ENCODE results near the gene LOC128125822.
A peak's percentile ranks its signal among the peaks of the same experiment; 100 is the strongest.

Gene LOC128125822

DNA sequence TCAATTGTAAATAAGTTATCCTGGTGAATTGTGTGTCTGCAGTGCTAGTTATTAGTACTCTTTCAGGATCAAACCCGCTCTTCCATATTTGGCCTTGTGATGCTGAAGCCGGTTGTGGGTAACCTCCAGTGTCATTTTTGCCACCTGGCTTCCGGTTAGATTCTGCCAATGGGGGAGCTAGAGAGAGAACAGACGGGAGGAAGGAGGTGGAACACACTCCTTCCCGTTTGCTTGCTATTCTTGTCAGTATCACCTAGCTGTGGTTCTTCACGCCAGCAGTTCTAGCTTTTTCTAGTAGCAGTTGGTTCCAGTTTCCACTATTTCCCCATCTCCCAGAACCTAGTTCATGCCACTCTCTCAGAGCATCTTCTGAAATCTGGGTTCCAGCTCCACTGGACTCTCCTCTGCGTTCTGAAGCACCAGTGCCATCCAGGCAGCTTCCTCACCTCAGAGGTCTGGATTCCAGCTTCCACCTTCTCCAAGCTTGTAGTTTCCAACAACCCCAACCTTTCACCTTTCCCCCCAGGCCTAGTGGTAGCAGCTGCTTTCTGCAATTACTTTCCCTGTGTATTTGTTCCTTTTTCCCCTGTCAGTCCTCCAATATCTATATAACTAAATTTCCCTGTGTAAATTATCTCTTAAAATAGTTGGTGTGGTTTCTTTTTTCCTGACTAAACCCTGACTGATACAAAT, 46.9 kb upstream of the LOC128125822 start (continued):
- TF ChIP-seq, protein P1, sequence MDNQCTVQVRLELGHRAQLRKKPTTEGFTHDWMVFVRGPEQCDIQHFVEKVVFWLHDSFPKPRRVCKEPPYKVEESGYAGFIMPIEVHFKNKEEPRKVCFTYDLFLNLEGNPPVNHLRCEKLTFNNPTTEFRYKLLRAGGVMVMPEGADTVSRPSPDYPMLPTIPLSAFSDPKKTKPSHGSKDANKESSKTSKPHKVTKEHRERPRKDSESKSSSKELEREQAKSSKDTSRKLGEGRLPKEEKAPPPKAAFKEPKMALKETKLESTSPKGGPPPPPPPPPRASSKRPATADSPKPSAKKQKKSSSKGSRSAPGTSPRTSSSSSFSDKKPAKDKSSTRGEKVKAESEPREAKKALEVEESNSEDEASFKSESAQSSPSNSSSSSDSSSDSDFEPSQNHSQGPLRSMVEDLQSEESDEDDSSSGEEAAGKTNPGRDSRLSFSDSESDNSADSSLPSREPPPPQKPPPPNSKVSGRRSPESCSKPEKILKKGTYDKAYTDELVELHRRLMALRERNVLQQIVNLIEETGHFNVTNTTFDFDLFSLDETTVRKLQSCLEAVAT (IDR thresholded peaks at IDR 0.05): no peak
- TF ChIP-seq IKZF2 (IDR thresholded peaks at IDR 0.05) (no peak), ZNF217 (IDR thresholded peaks at IDR 0.05) (no peak), EED (IDR thresholded peaks at IDR 0.05; ENCODE audit: low read depth) (0 out of 2 replicates have a peak, but pooled peaks have one; percentile 27)
- TF ChIP-seq, protein P2, sequence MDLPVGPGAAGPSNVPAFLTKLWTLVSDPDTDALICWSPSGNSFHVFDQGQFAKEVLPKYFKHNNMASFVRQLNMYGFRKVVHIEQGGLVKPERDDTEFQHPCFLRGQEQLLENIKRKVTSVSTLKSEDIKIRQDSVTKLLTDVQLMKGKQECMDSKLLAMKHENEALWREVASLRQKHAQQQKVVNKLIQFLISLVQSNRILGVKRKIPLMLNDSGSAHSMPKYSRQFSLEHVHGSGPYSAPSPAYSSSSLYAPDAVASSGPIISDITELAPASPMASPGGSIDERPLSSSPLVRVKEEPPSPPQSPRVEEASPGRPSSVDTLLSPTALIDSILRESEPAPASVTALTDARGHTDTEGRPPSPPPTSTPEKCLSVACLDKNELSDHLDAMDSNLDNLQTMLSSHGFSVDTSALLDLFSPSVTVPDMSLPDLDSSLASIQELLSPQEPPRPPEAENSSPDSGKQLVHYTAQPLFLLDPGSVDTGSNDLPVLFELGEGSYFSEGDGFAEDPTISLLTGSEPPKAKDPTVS (IDR thresholded peaks at IDR 0.05; ENCODE audit: low read depth, low read length): no peak
- TF ChIP-seq, protein P3, sequence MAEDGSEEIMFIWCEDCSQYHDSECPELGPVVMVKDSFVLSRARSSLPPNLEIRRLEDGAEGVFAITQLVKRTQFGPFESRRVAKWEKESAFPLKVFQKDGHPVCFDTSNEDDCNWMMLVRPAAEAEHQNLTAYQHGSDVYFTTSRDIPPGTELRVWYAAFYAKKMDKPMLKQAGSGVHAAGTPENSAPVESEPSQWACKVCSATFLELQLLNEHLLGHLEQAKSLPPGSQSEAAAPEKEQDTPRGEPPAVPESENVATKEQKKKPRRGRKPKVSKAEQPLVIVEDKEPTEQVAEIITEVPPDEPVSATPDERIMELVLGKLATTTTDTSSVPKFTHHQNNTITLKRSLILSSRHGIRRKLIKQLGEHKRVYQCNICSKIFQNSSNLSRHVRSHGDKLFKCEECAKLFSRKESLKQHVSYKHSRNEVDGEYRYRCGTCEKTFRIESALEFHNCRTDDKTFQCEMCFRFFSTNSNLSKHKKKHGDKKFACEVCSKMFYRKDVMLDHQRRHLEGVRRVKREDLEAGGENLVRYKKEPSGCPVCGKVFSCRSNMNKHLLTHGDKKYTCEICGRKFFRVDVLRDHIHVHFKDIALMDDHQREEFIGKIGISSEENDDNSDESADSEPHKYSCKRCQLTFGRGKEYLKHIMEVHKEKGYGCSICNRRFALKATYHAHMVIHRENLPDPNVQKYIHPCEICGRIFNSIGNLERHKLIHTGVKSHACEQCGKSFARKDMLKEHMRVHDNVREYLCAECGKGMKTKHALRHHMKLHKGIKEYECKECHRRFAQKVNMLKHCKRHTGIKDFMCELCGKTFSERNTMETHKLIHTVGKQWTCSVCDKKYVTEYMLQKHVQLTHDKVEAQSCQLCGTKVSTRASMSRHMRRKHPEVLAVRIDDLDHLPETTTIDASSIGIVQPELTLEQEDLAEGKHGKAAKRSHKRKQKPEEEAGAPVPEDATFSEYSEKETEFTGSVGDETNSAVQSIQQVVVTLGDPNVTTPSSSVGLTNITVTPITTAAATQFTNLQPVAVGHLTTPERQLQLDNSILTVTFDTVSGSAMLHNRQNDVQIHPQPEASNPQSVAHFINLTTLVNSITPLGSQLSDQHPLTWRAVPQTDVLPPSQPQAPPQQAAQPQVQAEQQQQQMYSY (CRISPR knock-in tag; IDR thresholded peaks at IDR 0.05): no peak

All from GM12878 (cell line).